Subcutaneous abdominal adipose tissue (tissue), 5 donors: ENCODE results near the gene WASHC3.
A peak's percentile ranks its signal among the peaks of the same experiment; 100 is the strongest.

Source experiments
- H3K27ac ChIP-seq: one replicate; pipeline ENCODE4 v1.7.0; 2013; ENCODE audit warnings: low read depth, mild to moderate bottlenecking, inconsistent platforms, low read length, moderate library complexity
- H3K27me3 ChIP-seq, 5 donors: one replicate each; pipeline ENCODE4 v1.7.0; 2013; ENCODE audit warnings: low read length in 5 of 5, inconsistent platforms in 1 of 5; ENCODE audit not compliant: control insufficient read depth in 5 of 5, insufficient read depth in 4 of 5
- H3K36me3 ChIP-seq, 5 donors: one replicate each; pipeline ENCODE4 v1.7.0; 2013; ENCODE audit warnings: low read length in 5 of 5; ENCODE audit not compliant: control insufficient read depth in 5 of 5, insufficient read depth in 5 of 5
- H3K4me1 ChIP-seq, 5 donors: one replicate each; pipeline ENCODE4 v1.7.0; 2013; ENCODE audit warnings: low read length in 5 of 5, mild to moderate bottlenecking in 3 of 5, moderate library complexity in 1 of 5; ENCODE audit not compliant: control insufficient read depth in 5 of 5, insufficient read depth in 5 of 5
- H3K4me3 ChIP-seq, 5 donors: one replicate each; pipeline ENCODE4 v1.7.0; 2013; ENCODE audit warnings: low read length in 5 of 5, low read depth in 1 of 5
- H3K9ac ChIP-seq, 5 donors: one replicate each; pipeline ENCODE4 v1.7.0; 2013; ENCODE audit warnings: low read length in 5 of 5, mild to moderate bottlenecking in 4 of 5, moderate library complexity in 3 of 5
- H3K9me3 ChIP-seq, 5 donors: one replicate each; pipeline ENCODE4 v1.7.0; 2013; ENCODE audit warnings: low read length in 5 of 5; ENCODE audit not compliant: control insufficient read depth in 5 of 5
- donor health status: healthy.
- donor health status: healthy.
- donor health status: healthy.
- donor health status: healthy.
- donor health status: healthy.

WASHC3 gene

GRCh38 chr12:102052192-102053061 is 9.4 kb downstream of the WASHC3 start:
- Histone ChIP-seq H3K27me3 (no peaks in the 10 kb centered on the region), H3K9me3 (no peaks in the 10 kb centered on the region), H3K36me3 (peaks cover 38 to 54% (median 47%) of the 10 kb centered on the region in 5 donors), H3K9ac (peak overlapping the region in 1 of 5 donors; percentile 37), H3K4me1 (peaks cover 0 to 3% (median 0%) of the 10 kb centered on the region in 5 donors), H3K27ac (no peak overlapping the region), H3K4me3 (no peak overlapping the region)

- Histone ChIP-seq H3K36me3 (peaks cover 35 to 55% (median 45%) of the 10 kb centered on the region in 5 donors), H3K27ac (no peak overlapping the region), H3K4me1 (peaks cover 0 to 3% (median 0%) of the 10 kb centered on the region in 5 donors), H3K9ac (no peak overlapping the region), H3K4me3 (no peak overlapping the region), H3K27me3 (no peaks in the 10 kb centered on the region), H3K9me3 (no peaks in the 10 kb centered on the region)
Measured at GRCh38 chr12:102051431-102051965, 10.3 kb downstream of the WASHC3 start.

- H3K36me3 ChIP-seq, result peaks cover 35 to 60% (median 41%) of the 10 kb centered on the region in 5 donors
- no peaks in the 10 kb centered on the region for H3K27me3 ChIP-seq
- peaks cover 0 to 3% (median 0%) of the 10 kb centered on the region in 5 donors for H3K4me1 ChIP-seq
- no peak overlapping the region for H3K9ac ChIP-seq
- no peak overlapping the region for H3K4me3 ChIP-seq
- H3K9me3 ChIP-seq, result no peaks in the 10 kb centered on the region
- H3K27ac ChIP-seq, result no peak overlapping the region
Measured at GRCh38 chr12:102050660-102051430, 10.9 kb downstream of the WASHC3 start.

GRCh38 chr12:102043928-102044327 is 17.9 kb downstream of the WASHC3 start:
- Histone ChIP-seq H3K9me3 (no peaks in the 10 kb centered on the region), H3K9ac (no peak overlapping the region), H3K27me3 (no peaks in the 10 kb centered on the region), H3K36me3 (peaks cover 24 to 58% (median 44%) of the 10 kb centered on the region in 5 donors), H3K4me3 (no peak overlapping the region), H3K4me1 (no peaks in the 10 kb centered on the region), H3K27ac (no peak overlapping the region)

GRCh38 chr12:102033991-102034745 is 27.6 kb downstream of the WASHC3 start:
- Histone ChIP-seq H3K9me3 (no peaks in the 10 kb centered on the region), H3K4me3 (no peak overlapping the region), H3K27me3 (no peaks in the 10 kb centered on the region), H3K4me1 (peaks cover 0 to 1% (median 0%) of the 10 kb centered on the region in 5 donors), H3K36me3 (peaks cover 24 to 58% (median 43%) of the 10 kb centered on the region in 5 donors), H3K9ac (no peak overlapping the region), H3K27ac (no peak overlapping the region)

GRCh38 chr12:102031852-102032251 is 29.9 kb downstream of the WASHC3 start:
- H3K4me3 ChIP-seq, result no peak overlapping the region
- H3K9me3 ChIP-seq, result no peaks in the 10 kb centered on the region
- H3K9ac ChIP-seq, result no peak overlapping the region
- no peak overlapping the region for H3K27ac ChIP-seq
- H3K36me3 ChIP-seq, result peaks cover 18 to 45% (median 31%) of the 10 kb centered on the region in 5 donors
- peaks cover 0 to 4% (median 0%) of the 10 kb centered on the region in 5 donors for H3K4me1 ChIP-seq
- H3K27me3 ChIP-seq, result no peaks in the 10 kb centered on the region

GRCh38 chr12:102029141-102029540 is 32.6 kb downstream of the WASHC3 start:
- H3K27ac ChIP-seq, result no peak overlapping the region

GRCh38 chr12:102026728-102027127 is 35.1 kb downstream of the WASHC3 start:
- Histone ChIP-seq H3K36me3 (peaks cover 6 to 19% (median 17%) of the 10 kb centered on the region in 5 donors), H3K9me3 (no peaks in the 10 kb centered on the region), H3K27me3 (no peaks in the 10 kb centered on the region), H3K4me3 (no peak overlapping the region), H3K27ac (no peak overlapping the region), H3K4me1 (peaks cover 0 to 11% (median 5%) of the 10 kb centered on the region in 5 donors), H3K9ac (no peak overlapping the region)

More at GRCh38 chr12:102029141-102029540, 32.6 kb downstream of the WASHC3 start:
- H3K27me3 ChIP-seq, result no peaks in the 10 kb centered on the region
- peaks cover 9 to 31% (median 18%) of the 10 kb centered on the region in 5 donors for H3K36me3 ChIP-seq
- no peaks in the 10 kb centered on the region for H3K9me3 ChIP-seq
- peaks cover 0 to 4% (median 0%) of the 10 kb centered on the region in 5 donors for H3K4me1 ChIP-seq
- H3K4me3 ChIP-seq, result no peak overlapping the region
- no peak overlapping the region for H3K9ac ChIP-seq

GRCh38 chr12:102024765-102025164 is 37.0 kb downstream of the WASHC3 start:
- Histone ChIP-seq H3K4me3 (no peak overlapping the region), H3K4me1 (peaks cover 0 to 11% (median 7%) of the 10 kb centered on the region in 5 donors), H3K27me3 (no peaks in the 10 kb centered on the region), H3K27ac (no peak overlapping the region), H3K9me3 (no peaks in the 10 kb centered on the region), H3K9ac (no peak overlapping the region), H3K36me3 (peaks cover 8 to 22% (median 12%) of the 10 kb centered on the region in 5 donors)
